HG03108 (cell line): ENCODE measurements around the gene C1QL1.

Experiments
- ATAC-seq: cut with Tn5 transposase; IDR thresholded peaks from one replicate; pipeline ENCODE4 v1.9.1; 2021; ENCODE audit warnings: moderate library complexity; ENCODE audit not compliant: unreplicated experiment

C1QL1 gene

DNA sequence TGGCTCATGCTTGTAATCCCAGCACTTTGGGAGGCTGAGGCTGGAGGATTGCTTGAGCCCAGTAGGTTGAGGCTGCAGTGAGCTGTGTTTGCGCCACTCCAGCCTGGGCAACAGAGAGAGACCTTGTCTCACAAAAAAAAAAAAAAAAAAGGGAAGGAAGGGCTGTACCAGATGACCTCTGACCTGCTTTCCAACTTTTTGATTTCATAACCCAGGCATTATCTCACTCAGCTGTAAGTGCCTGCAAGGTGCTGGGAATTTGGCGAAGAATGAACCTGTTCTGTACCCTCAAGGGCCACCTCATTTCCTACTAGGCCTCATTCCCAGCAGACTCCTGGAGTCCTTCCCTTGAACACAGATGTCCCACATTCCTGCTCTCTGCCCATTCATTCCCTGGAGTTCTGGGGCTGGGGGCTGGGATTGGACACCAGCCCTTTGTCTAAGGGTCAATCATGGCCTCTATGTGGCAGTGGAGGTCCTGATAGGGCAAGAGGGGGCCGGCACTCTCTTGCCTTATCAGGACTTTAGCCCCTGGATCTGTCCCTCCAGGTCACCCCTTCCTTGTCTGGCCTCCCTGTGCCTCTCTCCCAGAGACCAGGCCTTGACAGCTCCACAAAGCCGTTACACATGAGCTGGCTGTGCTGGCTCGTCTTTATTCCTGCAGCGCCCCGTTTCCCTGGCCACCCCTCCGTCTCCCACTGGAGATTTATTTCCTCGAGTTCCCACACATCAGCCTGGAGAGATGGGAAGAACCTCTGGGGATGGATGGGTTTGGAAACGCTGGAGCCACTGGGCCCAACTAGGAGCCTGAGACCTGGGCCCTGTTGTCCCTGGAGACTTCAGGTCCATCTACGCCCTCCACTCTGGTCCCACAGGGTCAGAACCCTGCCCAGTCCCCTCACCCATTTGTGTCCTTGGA, 52.0 kb downstream of the C1QL1 start:
- no peak for ATAC-seq

DNA sequence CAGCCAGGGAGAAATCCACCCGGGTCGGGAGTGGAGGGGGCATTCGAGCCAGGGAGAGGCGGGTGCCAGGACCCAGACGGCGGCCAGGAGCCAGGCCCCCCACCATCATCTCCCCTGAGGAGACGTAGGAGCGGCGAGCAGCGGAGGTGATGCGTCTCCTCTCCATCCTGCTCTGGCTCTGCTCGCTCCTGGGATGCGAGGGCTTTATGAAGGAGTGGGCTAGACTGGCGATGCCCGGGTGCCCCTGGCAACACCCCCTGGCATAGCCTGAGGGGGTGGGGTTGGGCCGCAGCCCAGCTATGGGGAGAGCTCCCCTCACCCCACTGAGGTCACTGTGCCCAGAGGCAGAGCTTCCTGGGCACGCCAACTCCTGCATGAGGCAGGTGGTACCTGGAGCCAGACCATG, 52.8 kb downstream of the C1QL1 start, which contains the start of gene GFAP:
Gene GFAP, minus strand, starts transcription at position 180 of the 406 bp plus-strand sequence. Its CDS starts 14 bp downstream, at position 166.
- no peak for ATAC-seq

DNA sequence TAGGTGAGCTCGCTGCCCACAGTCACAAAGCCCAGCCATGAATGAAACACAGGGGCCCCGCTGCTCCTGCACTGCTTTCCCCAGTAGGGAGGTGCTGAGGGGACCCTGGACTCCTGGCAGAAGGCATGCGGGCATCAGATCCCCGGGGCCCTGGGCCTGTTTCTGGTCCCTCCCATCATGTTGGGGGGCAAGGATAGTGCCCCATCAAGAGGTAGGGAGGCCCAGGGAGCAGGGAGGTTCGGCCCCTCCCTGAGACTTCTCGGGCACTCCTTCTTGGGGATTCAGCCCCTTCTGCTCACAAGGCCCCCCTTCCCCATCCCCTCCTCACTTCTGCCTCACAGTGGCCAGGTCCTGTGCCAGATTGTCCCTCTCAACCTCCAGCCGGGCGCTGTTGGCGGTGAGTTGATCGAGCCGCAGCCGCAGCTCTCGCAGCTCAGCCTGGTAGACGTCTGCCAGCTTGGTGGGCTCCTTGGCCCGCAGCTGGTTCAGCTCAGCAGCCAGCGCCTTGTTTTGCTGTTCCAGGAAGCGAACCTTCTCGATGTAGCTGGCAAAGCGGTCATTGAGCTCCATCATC, 53.3 kb downstream of the C1QL1 start:
- ATAC-seq, result no peak

DNA sequence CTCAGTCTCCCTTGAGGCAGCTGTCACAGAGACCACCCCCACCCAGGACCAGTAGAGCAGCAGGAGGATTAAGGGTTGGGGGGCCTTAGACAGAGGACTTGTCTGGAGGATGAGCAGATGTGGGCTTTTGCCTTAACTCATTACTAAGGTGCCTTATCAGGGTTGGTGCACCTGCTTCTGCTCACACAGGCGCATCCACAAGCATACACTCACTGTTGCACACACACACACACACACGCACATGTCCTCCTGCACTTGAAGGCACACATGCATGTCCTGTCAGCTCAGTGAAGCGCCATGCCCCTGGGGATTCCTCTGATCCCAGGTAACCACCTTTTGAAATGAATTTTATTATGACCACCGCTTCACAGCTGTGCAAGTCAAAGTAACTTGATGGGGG, 54.0 kb downstream of the C1QL1 start:
- no peak for ATAC-seq

DNA sequence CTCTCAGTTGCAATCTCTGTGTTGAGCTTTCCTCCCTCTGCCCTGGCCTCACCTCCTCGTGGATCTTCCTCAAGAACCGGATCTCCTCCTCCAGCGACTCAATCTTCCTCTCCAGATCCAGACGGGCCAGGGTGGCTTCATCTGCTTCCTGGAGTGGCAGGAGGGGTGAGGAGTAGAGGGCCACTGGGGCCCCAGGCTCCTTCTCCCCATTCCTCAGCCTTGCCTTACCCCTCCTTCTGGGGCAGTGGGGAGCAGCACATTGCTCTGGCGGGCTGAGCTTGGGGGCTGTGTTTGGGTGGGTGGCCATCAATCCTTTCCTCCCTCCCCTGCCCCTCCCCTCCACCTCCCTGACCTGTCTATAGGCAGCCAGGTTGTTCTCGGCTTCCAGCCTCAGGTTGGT, 54.4 kb downstream of the C1QL1 start:
- no peak for ATAC-seq

DNA sequence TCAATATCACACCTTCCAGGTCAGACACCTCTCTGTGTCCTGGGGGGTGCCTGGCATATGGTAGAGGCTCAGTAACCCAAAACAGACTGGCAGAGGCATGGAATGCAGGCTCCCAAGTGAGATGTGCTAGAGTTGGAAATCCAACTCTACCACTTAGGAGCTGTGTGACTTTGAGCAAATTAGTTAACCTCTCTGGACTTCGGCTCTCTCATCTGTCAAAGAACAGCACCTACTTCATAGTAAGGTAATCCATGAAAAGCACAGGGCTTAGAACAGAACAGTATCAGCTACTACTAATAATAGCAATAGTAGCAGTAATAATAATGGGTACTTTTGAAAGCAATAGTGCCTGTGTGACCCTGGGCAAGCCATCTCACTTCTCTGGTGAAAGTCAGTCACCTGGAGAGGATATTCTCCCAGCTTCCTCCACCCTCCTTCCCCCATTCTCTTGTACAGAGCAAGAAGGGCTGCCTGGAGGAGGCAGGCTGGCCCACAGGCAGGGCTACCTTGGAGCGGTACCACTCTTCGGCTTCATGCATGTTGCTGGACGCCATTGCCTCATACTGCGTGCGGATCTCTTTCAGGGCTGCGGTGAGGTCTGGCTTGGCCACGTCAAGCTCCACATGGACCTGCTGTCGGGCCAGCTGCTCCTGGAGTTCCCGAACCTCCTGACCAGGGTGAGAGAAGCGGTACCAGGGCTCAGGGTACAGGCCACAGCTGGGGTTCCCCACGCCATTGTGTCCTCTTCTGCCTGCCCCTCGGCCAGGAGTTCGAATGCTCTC, 55.1 kb downstream of the C1QL1 start:
- no peak for ATAC-seq

DNA sequence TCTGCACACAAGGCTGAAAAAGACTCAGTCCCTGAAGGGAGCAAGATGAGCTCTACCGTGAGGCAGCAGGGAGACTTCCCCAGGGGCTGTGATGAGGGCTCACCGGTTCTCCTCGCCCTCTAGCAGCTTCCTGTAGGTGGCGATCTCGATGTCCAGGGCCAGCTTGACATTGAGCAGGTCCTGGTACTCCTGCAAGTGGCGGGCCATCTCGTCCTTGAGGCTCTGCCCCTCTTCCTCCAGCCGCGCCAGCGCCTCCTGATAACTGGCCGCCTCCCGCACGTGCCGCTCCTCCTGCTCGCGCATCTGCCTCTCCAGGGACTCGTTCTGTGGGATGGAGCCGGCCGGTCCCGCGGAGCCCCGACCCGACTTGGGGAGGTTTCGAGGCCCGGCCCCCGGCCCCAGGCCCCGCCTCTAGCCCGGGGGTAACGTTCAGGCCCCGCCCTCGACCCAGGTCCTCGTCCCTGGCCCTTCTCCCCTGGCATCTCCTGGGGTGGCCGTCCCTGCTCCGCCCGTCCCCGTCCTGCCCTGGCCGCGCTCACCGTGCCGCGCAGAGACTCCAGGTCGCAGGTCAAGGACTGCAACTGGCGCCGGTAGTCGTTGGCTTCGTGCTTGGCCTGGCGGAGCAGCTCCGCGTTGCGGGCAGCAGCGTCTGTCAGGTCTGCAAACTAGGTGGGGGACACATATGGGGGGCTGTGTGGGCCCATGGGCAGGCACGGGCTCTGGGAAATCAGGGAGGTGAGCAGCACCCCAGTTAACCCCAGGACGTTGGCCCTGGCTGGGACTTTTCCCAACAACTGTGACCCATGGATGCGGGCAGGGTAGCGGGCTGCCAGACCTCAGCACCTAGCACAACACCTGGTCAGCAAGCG, 56.7 kb downstream of the C1QL1 start:
- no peak for ATAC-seq

DNA sequence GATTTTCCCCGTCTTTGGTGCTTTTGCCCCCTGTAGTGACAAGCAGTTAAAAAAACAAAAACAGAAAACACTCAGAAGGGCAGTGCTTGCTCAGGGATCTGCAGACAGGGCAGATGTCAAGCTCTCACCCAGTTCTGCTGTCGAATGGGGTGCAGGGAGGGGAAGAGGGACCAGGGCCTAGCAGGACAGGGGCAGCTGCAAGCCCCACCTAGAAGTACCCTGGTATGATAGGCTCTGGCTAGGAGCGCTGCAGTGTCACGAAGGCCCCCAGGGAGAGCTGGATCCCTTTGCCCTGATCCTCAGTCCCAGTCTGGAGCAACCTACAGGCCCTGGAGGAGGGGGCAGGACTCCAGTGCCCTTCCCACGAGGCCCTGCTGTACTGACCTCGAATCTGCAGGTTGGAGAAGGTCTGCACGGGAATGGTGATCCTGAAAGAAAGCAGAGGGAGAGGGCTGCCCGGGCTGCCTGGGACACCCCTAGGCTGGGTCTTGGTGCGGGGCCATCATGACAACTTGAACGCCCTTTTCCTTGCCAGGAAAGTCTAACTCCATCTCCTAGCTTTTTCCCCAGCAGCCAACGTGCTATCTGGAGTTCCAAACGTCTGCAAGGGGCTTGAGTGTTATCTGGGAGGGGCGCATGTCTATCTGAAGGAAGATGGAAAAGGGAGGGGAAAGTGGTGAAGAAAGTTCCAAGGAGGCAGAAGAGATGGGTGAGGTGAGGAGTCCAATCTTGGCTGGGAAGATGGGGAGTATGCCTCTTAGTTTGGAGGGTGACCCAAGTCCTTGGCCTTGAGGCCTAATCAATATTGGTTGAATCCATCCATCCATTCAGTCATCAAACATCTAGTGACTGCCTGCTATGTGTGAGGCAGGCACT, 57.6 kb downstream of the C1QL1 start:
- ATAC-seq, result no peak
